ENCODE data around the gene DENND4C. TPM values are rescaled to one million over a fixed set of nuclear protein-coding genes. Genes with fewer than 3 reads are reported as not detected.
"Not testable (repeated sequence)": the region's sequence is repeated elsewhere in the genome, so short reads cannot be mapped to it uniquely, and the experiment has no call there.

Gene DENND4C
- total RNA-seq, 2 donors from 2014 or later = 56.4 to 91.4 TPM

DNA sequence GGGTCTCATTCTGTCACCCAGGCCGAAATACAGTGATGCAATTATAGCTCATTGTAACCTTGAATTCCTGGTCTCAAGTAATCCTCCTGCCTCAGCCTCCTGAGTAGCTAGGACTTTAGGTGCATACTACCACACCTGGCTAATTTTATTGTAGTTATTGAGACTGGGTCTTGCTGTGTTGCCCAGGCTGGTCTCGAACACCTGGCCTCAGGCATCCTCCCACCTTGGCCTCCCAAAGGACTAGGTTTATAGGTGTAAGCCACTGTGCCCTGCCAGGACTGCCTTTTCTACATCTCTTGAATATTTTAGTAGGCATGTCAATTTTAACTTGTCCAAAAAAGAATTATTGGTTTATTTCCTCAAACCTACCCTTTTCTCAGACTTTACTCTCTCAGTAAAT, 16.9 kb downstream of the DENND4C start:
- no peak overlapping the region for H3K27ac ChIP-seq
- no peak for DNase-seq
- intact Hi-C loops (cut with DNase I) = no loop called here

DNA sequence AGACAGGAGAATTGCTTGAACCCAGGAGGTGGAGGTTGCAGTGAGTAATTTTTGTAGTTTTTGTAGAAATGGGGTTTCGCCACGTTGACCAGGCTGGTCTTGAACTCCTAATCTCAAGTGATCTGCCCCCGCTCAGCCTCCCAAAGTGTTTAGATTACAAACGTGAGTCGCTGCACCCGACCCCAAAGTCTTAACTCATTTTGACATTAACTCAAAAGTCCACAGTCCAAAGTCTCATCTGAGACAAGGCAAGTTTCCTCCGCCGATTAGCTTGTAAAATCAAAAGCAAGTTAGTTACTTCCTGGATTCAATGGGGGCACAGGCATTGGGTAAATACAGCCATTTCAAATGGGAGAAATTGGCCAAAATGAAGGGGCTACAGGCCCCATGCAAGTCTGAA, 19.9 kb downstream of the DENND4C start:
- intact Hi-C loops (cut with DNase I); H3K9ac ChIP-seq (ENCODE audit: low read depth in 2 of 2, low read length in 2 of 2); H3K4me1 ChIP-seq; DNase-seq; H3K9me3 ChIP-seq; H3K4me3 ChIP-seq; H3K36me3 ChIP-seq; H3K27me3 ChIP-seq; H3K27ac ChIP-seq: not testable (repeated sequence)

More for the DNA sequence above, 16.9 kb downstream of the DENND4C start:
- H3K9me3 ChIP-seq = no peaks in the 10 kb centered on the region
- no peak overlapping the region for H3K4me3 ChIP-seq
- no peaks in the 10 kb centered on the region for H3K27me3 ChIP-seq
- no peaks in the 10 kb centered on the region for H3K4me1 ChIP-seq
- no peak overlapping the region for H3K9ac ChIP-seq (ENCODE audit: low read depth in 2 of 2, low read length in 2 of 2)
- TF ChIP-seq, protein P1, sequence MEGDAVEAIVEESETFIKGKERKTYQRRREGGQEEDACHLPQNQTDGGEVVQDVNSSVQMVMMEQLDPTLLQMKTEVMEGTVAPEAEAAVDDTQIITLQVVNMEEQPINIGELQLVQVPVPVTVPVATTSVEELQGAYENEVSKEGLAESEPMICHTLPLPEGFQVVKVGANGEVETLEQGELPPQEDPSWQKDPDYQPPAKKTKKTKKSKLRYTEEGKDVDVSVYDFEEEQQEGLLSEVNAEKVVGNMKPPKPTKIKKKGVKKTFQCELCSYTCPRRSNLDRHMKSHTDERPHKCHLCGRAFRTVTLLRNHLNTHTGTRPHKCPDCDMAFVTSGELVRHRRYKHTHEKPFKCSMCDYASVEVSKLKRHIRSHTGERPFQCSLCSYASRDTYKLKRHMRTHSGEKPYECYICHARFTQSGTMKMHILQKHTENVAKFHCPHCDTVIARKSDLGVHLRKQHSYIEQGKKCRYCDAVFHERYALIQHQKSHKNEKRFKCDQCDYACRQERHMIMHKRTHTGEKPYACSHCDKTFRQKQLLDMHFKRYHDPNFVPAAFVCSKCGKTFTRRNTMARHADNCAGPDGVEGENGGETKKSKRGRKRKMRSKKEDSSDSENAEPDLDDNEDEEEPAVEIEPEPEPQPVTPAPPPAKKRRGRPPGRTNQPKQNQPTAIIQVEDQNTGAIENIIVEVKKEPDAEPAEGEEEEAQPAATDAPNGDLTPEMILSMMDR (IDR thresholded peaks at IDR 0.05) = no peak
- H3K36me3 ChIP-seq = no peaks in the 10 kb centered on the region

DNA sequence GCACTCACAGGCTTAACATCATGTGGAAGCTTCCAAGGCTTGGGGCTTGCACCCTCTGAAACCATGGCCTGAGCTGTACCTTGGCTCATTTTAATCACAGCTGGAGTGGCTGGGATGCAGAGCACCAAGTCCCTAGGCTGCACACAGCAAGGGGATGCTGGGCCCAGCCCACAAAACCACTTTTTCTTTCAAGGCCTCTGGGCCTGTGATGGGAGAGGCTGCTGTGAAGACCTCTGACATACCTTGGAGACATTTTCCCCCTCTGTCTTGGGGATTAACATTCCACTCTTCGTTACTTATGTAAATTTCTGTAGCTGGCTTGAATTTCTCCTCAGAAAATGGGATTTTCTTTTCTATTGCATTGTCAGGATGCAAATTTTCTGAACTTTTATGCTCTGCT, 20.7 kb downstream of the DENND4C start:
- H3K4me1 ChIP-seq; H3K9me3 ChIP-seq; DNase-seq; H3K4me3 ChIP-seq; H3K27me3 ChIP-seq; H3K36me3 ChIP-seq; H3K27ac ChIP-seq; H3K9ac ChIP-seq (ENCODE audit: low read depth in 2 of 2, low read length in 2 of 2); intact Hi-C loops (cut with DNase I): not testable (repeated sequence)

DNA sequence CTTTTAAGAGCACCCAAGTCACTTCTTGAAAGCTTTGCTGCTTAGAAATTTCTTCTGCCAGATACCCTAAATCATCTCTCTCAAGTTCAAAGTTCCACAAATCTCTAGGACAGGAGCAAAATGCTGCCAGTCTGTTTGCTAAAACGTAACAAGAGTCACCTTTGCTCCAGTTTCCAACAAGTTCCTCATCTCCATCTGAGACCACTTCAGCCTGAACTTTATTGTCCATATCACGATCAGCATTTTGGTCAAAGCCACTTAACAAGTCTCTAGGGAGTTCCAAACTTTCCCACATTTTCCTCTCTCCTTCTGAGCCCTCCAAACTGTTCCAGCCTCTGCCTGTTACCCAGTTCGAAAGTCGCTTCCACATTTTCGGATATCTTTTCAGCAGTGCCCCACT, 21.1 kb downstream of the DENND4C start:
- H3K36me3 ChIP-seq; intact Hi-C loops (cut with DNase I); H3K27ac ChIP-seq; H3K4me3 ChIP-seq; H3K4me1 ChIP-seq; H3K9me3 ChIP-seq; DNase-seq; H3K27me3 ChIP-seq; H3K9ac ChIP-seq (ENCODE audit: low read depth in 2 of 2, low read length in 2 of 2): not testable (repeated sequence)

DNA sequence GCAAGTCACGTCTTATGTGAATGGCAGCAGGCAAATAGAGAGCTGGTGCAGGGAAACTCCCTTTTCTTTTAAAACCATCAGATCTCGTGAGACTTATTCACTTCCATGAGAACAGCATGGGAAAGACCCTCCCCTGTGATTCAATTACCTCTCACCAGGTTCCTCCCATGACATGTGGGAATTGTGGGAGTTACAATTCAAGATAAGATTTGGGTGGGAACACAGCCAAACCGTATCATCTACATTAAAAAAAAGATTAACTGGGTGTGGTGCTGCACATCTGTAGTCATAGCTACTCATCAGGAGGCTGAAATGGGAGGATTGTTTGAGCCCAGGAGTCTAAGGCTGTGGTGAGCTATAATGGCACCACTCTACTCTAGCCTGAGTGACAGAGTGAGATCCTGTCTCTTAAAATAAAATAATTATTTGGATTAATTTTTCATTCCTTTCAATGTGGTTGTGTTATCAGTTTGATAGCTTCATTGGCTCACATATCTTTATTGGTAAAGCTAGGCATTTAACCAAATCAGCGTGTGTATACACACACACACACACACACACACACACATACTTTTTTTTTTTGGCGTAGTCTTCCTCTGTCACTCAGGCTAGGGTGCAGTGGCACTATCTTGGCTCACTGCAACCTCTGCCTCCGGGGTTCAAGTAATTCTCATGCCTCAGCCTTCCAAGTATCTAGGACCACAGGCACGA, 21.8 kb downstream of the DENND4C start:
- Histone ChIP-seq H3K4me3 (no peak overlapping the region), H3K9ac (ENCODE audit: low read depth in 2 of 2, low read length in 2 of 2) (no peak overlapping the region), H3K9me3 (no peaks in the 10 kb centered on the region), H3K27ac (no peak overlapping the region), H3K4me1 (no peaks in the 10 kb centered on the region), H3K27me3 (no peaks in the 10 kb centered on the region), H3K36me3 (no peaks in the 10 kb centered on the region)
- no peak for DNase-seq
- intact Hi-C loops (cut with DNase I) = no loop called here
- TF ChIP-seq, protein P1 (IDR thresholded peaks at IDR 0.05) = no peak

DNA sequence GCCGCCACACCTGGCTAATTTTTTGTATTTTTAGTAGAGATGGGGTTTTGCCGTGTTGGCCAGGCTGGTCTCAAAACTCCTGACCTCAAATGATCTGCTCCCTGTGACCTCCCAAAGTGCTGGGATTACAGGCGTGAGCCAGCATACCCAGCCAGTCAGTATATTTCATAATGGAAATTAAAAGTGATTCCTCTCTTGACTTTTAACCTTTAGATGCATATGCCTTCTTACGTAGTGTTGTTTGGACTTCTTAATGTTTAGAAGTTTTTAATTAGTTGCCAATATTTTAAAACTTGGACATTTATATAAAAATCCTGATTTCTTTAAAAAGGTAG, 22.4 kb downstream of the DENND4C start:
- no peaks in the 10 kb centered on the region for H3K4me1 ChIP-seq
- no peaks in the 10 kb centered on the region for H3K36me3 ChIP-seq
- TF ChIP-seq, protein P1 (IDR thresholded peaks at IDR 0.05) = no peak
- H3K27ac ChIP-seq = no peak overlapping the region
- intact Hi-C loops (cut with DNase I) = no loop called here
- no peak overlapping the region for H3K9ac ChIP-seq (ENCODE audit: low read depth in 2 of 2, low read length in 2 of 2)
- DNase-seq = no peak
- H3K9me3 ChIP-seq = no peaks in the 10 kb centered on the region
- H3K4me3 ChIP-seq = no peak overlapping the region
- H3K27me3 ChIP-seq = no peaks in the 10 kb centered on the region

DNA sequence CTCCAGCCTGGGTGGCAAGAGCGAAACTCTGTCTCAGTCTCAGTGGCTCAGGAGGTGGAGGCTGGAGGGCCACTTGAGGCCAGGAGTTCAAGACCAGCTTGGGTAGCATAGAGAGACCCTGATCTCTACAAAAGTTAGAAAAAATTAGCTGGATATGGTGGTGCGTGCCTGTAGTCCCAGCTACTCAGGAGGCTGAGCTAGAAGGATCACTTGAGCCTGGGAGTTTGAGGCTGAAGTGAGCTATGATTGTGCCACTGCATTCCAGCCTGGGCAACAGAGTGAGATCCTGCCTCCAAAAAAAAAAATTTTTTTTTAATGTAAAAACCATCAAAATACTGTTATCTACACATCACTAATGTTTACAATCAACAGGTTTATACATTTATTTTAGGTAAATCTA, 24.6 kb downstream of the DENND4C start:
- Histone ChIP-seq H3K36me3 (no peaks in the 10 kb centered on the region), H3K27me3 (no peaks in the 10 kb centered on the region), H3K4me1 (no peaks in the 10 kb centered on the region), H3K9me3 (no peaks in the 10 kb centered on the region), H3K9ac (ENCODE audit: low read depth in 2 of 2, low read length in 2 of 2) (no peak overlapping the region), H3K4me3 (no peak overlapping the region), H3K27ac (no peak overlapping the region)
- DNase-seq = no peak
- intact Hi-C loops (cut with DNase I) = no loop called here
- TF ChIP-seq, protein P1 (IDR thresholded peaks at IDR 0.05) = no peak
